Choroid plexus epithelial cell (primary cell): ENCODE measurements around the gene PRKCA.

Experiments used
- DNase-seq: peaks from one replicate; pipeline ENCODE4 v3.0.0-alpha.2; 2010; ENCODE audit warnings: low read depth
- H3K4me3 ChIP-seq: 2 replicates; pipeline ENCODE4 v1.5.1; 2011; ENCODE audit warnings: low read depth, mild to moderate bottlenecking, control low read depth, low read length, moderate library complexity
- CTCF ChIP-seq: conservative IDR thresholded peaks from 2 replicates; pipeline ENCODE4 v1.5.1; 2011; ENCODE audit warnings: low read depth, mild to moderate bottlenecking, control low read depth, inconsistent platforms, low read length, moderate library complexity

PRKCA gene

GRCh38 chr17:66506641-66507040, 204.2 kb downstream of the PRKCA start:
- TF ChIP-seq CTCF, result no peak
- no peak overlapping the region for H3K4me3 ChIP-seq
- no peak for DNase-seq

GRCh38 chr17:66507103-66507923, 204.9 kb downstream of the PRKCA start:
- peak; percentile 84 for DNase-seq
- H3K4me3 ChIP-seq, result no peak overlapping the region
- TF ChIP-seq CTCF, result no peak

GRCh38 chr17:66507982-66508760, 205.8 kb downstream of the PRKCA start:
- no peak for TF ChIP-seq CTCF
- H3K4me3 ChIP-seq, result no peak overlapping the region
- peak; percentile 46 for DNase-seq

GRCh38 chr17:66508896-66509844, 206.8 kb downstream of the PRKCA start:
- no peak for TF ChIP-seq CTCF
- DNase-seq, result peak; percentile 79
- no peak overlapping the region for H3K4me3 ChIP-seq

- no peak for TF ChIP-seq CTCF
- no peak overlapping the region for H3K4me3 ChIP-seq
- no peak for DNase-seq
Observed at GRCh38 chr17:66509926-66510325, 207.5 kb downstream of the PRKCA start.

- H3K4me3 ChIP-seq, result no peak overlapping the region
- TF ChIP-seq CTCF, result no peak
- DNase-seq, result no peak
Observed at GRCh38 chr17:66511135-66511534, 208.7 kb downstream of the PRKCA start.
